ENCODE data around the gene MATCAP1. TPM values are rescaled to one million over a fixed set of nuclear protein-coding genes. Genes with fewer than 3 reads are reported as not detected.

MATCAP1 gene
- polyA plus RNA-seq, 10 donors = 12.5 to 26.5 (median 18.1) TPM

DNA sequence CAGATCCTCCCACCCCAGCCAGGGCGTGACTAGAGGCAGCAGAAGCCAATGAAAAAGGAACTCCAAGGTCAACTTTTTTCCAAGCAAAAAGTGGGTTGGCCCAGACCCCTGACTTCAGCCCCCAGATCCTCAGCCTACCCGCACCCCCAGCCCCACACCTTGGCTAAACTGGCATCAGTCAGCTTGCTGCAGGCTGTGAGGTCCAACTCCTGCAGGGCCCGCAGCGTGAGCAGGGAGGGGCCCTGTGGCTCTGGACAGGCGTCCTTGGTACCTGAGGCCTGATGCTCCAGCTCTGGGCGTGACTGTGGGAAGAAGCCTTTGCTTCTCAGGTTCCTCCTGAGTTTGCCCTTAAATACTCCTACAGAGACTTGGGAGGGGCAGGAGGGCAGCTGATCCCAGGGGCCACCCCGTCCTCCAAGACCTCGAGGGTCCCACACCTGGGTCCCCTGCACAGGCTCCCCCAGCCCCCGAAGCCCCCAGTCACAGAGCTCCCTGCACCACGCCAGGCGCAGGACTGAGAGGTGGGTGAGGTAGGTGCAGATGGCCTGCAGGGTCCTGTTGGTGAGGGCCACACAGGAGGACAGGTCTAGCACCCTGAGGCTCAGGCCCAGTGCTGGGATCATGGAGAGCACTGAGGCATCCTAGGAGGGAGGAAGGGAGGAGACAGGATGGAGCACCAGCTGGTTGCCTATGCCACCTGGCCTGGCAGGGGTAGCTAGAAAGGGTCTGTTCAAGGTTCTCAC is 24.6 kb upstream of the MATCAP1 start:
- DNase-seq = no peak

GRCh38 chr16:67207249-67208091 is 23.7 kb upstream of the MATCAP1 start:
- no peak for DNase-seq

DNA sequence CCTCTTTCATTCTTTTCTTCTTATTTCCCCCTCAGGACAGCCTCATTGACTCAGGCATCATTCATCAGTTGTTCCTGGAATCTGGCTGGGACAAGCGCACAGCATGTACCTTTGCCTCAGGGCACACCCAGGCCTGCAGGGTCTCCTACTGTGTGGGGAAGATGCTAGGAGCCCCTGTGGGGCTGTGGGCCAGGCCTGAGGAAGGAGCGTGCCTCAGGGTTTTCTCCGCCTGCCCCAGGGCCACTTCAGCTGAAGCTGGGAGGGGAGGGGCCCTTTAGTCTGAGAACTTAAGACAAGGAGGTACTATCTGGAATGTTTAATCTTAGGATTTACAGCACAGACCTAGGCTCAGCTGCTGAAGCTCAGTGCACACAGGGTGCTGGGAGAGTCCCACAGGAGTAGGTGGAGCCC is 23.1 kb upstream of the MATCAP1 start:
- DNase-seq = no peak

DNA sequence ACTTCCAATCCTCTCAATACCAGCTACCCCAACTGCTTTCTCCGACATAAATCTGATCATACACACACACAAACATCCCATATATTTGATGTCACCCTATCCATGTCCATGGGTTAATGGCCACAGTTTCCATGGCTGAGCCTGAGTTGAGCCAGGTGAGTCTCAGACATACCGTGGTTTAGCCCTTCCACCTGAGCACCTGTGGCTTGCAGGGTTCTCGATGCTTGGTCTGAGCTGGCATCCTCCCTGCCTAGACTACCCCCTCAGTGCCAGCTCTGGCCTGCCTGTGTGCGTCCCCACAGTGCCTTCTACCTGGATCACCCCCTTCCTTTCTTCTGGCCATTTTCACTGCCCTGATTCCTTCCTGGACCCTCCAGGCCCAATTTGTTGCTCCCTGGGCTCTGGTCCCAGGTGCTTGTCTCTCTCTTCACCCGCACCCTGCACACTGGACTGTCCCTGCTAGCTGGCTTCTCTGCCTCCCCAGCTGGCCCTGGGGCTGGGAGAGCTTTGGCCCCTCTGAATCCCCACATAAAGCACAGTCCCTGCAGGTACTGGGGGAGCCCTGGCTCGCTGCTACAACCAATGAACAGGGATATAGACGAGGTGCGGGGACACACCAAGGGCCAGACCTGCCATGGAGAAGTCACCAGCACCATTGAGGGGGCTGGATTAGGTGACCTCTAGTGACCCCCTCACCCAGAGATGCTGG is 22.5 kb upstream of the MATCAP1 start:
- DNase-seq = no peak

DNA sequence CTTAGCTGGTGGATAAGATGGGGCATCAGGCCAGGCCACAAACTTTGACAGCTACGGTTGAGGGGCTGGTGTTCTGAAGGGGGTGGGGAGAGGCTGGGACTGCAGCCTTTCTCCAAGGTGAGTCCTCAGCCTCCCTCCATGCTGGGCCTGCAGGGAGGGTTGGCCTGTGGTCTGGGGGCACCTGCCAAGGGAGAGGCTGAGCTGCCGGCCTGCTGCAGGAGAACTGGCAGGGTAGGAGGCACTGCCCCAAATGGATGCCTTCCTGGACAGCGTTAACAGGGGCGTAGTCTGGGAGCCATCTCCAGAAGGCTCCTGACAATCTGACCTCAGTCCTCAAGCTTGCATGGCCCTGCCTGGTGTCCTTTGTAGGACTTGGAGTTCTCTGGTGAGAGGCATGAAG is 20.3 kb upstream of the MATCAP1 start:
- DNase-seq = no peak

DNA sequence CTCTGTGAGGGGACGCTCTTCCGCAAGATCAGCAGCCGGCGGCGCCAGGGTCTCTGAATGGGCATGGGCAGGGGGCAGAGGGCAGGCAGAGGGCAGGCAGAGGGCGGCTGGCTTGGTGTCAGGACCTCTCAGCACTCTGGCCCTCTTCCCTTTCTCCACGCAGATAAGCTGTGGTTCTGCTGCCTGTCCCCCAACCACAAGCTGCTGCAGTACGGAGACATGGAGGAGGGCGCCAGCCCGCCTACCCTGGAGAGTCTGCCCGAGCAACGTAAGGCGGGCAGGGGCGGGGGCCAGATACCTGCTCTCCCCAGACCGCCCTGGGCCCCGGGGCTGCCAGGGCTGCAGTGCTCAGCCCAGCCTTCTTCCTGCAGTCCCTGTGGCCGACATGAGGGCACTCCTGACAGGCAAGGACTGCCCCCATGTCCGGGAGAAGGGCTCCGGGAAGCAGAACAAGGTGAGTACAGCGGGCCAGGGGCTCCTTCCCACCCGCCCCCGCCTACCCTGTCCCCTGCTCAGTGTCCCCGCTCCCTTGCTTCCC is 19.3 kb upstream of the MATCAP1 start:
- DNase-seq = no peak

DNA sequence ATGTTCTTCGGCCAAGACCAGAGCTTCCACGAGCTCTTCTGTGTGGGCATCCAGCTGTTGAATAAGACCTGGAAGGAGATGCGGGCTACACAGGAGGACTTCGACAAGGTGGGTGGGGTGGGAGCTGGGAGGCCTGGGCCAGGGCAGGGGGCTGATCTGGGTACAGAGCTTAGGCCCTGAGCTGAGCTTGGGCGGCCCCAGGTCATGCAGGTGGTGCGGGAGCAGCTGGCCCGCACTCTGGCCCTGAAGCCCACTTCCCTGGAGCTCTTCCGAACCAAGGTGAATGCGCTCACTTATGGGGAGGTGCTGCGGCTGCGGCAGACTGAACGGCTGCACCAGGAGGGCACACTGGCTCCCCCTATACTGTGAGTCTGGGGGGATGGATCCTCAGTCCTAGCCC is 18.7 kb upstream of the MATCAP1 start:
- DNase-seq = no peak

DNA sequence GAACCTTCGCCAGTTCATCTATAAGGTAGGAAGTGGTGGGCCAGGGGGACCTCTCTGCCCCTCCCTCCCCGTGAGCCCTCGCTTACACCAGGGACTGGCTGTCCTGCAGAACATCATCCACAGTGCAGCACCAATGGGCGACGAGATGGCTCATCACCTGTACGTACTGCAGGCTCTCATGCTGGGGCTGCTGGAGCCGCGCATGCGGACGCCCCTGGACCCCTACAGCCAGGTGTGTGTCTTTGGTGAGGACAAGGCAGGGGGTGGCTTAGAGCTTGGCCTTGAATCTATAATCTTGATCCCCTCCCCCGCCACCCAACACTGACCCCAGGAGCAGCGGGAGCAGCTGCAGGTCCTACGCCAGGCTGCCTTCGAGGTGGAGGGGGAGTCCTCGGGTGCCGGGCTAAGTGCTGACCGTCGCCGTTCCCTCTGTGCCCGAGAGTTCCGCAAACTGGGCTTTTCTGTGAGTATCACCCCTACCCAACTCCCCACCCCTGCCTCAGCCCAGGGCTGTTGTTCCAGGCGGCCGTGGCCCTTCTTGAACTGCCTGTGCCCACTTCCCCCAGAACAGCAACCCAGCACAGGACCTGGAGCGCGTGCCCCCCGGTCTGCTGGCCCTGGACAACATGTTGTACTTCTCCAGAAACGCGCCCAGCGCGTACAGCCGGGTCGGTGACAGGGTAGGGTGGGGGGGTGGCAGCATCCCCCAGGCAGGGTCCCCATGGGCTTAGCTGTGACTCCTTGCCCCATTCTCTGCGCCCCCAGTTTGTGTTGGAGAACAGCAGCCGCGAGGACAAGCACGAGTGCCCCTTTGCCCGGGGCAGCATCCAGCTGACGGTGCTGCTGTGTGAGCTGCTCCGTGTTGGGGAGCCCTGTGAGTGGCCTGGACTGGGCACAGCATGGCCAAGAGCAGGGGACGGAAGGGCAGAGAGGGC is 17.9 kb upstream of the MATCAP1 start:
- no peak for DNase-seq

GRCh38 chr16:67200491-67200890 is 16.7 kb upstream of the MATCAP1 start:
- no peak for DNase-seq

GRCh38 chr16:67199808-67200198 is 16.0 kb upstream of the MATCAP1 start:
- DNase-seq = no peak

- no peak for DNase-seq
These were observed 15.4 kb upstream of the MATCAP1 start, which contains the start of gene ELMO3 for GRCh38 chr16:67199011-67199807. TSS of gene ELMO3 (plus strand) at chr16:67199131. CDS start at chr16:67199327, 196 bp downstream.

- no peak for DNase-seq
These were observed 14.5 kb upstream of the MATCAP1 start for GRCh38 chr16:67198238-67198734.

DNA sequence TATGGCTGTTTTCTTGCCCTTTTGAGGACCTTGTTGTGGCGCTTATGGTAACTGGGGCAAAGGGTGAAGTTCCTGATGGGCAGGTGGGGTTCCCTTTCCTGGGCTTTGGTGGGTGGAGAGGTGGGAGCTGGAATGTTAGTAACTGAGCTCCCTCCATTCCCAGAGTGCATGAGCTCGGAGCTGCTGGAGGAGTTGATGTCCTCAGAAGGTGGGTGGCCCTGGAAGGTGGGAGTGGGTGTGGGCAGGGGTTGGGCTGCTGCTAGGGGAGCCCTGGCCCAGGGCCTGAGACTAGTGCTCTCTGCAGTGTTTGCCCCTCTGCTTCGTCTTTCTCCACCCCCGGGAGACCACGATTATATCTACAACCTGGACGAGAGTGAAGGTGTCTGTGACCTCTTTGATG is 13.9 kb upstream of the MATCAP1 start:
- no peak for DNase-seq

- DNase-seq = no peak
These were observed 13.1 kb upstream of the MATCAP1 start for GRCh38 chr16:67196881-67197280.

GRCh38 chr16:67195676-67196075 is 11.9 kb upstream of the MATCAP1 start:
- no peak for DNase-seq

- no peak for DNase-seq
These were observed 10.5 kb upstream of the MATCAP1 start for GRCh38 chr16:67194260-67194659.

DNA sequence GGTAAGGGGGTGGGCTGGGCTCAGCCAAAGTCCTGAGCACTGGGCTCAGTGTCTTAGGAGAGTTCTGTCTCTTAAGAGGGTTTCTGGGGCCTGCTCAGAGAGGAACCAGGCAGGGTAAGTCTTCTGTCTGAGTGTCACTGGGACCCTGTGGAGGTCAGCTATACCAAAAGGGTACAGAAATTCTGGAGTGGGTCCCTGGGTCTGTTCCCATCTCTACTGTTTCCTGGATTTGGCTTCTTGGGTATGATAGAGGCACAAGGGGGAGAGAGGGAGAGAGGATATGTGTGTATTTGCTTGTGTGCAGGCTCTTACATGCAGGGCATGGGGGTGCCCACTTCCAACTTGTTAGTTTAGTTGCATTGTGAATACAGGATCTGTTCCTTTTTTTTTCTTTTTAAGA is 9.8 kb upstream of the MATCAP1 start:
- DNase-seq = no peak

GRCh38 chr16:67192781-67193361 is 9.1 kb upstream of the MATCAP1 start:
- DNase-seq = no peak

DNA sequence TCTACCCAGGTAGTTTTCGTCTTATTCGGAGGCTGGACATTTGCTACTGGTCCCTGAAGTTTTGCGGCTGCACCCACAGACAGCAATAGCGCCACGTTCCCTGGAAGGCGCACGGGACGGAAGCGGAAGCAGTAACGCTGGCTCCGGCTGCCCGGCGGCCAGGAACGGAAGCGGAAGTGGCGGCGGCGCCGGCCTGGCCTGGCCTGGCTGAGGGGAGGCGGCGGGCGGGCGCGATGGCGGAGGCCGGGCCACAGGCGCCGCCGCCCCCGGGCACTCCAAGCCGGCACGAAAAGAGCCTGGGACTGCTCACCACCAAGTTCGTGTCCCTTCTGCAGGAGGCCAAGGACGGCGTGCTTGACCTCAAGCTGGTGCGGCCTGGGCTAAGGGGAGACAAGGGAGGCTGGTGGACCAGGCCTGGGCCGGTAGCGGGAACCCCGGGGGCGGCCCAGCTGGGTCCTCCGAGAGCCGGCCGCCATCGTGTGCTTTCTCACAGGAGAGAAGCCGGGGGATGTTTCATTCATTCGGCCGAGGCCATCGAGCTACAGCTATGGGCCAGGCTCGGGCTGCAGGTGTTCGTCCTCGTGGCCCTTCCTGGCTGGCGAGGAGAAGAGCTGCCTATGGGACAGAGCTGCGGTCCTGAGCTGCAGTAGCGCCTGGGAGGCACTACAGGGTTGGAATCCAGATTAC is 8.4 kb upstream of the MATCAP1 start, which contains the start of gene E2F4:
TSS of gene E2F4 (plus strand) at position 161 of the 687 bp plus-strand sequence. CDS start at position 234, 73 bp downstream.
- peak; percentile 85 to 95 (median 94) for DNase-seq

Data from muscle of back (tissue), 11 donors.